SIG-M5 treated with dmso at 0.1 percent for 504 hours (cell line): ENCODE measurements around the gene IL17RB.

Experiments used
- DNase-seq: peaks from one replicate; lab custom pipeline; 2025; ENCODE audit not compliant: unreplicated experiment; lab: John Stamatoyannopoulos, UW

The IL17RB gene

DNA sequence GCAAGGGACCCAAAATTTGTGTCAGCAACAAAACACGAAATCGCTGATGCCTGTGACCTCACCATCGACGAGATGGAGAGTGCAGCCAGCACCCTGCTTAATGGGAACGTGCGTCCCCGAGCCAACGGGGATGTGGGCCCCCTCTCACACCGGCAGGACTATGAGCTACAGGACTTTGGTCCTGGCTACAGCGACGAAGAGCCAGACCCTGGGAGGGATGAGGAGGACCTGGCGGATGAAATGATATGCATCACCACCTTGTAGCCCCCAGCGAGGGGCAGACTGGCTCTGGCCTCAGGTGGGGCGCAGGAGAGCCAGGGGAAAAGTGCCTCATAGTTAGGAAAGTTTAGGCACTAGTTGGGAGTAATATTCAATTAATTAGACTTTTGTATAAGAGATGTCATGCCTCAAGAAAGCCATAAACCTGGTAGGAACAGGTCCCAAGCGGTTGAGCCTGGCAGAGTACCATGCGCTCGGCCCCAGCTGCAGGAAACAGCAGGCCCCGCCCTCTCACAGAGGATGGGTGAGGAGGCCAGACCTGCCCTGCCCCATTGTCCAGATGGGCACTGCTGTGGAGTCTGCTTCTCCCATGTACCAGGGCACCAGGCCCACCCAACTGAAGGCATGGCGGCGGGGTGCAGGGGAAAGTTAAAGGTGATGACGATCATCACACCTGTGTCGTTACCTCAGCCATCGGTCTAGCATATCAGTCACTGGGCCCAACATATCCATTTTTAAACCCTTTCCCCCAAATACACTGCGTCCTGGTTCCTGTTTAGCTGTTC, 35.0 kb upstream of the IL17RB start:
- DNase-seq: no peak

DNA sequence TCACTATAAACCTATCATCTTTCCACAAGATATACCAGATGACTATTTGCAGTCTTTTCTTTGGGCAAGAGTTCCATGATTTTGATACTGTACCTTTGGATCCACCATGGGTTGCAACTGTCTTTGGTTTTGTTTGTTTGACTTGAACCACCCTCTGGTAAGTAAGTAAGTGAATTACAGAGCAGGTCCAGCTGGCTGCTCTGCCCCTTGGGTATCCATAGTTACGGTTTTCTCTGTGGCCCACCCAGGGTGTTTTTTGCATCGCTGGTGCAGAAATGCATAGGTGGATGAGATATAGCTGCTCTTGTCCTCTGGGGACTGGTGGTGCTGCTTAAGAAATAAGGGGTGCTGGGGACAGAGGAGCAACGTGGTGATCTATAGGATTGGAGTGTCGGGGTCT, 33.9 kb upstream of the IL17RB start:
- DNase-seq: no peak

DNA sequence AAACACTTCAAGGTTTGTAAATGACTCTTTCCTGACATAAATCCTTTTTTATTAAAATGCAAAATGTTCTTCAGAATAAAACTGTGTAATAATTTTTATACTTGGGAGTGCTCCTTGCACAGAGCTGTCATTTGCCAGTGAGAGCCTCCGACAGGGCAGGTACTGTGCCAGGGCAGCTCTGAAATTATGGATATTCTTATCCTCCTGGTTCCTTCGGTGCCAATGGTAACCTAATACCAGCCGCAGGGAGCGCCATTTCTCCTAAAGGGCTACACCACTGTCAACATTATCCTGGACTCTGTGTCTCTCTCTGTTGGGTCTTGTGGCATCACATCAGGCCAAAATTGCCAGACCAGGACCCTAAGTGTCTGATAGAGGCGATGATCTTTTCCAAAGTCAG, 33.1 kb upstream of the IL17RB start:
- DNase-seq: no peak

DNA sequence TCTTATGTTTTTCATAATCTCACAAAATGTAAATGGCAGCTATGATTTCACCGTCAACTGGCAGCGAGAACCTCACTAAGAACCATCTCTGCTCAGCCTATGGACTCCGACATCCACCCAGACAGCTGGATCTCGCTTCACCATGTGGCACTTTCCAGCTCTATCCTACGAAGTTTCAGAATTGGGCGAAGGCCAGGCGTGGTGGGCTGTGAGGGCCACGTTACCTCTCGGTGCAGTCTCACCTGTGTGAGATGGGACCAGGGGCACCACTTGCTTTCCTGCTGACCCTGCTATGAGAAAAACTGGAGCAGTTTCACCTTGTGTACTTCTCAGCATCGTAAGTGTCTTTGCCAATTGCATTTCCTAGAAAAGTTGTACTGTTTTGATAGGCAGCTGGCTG, 32.5 kb upstream of the IL17RB start:
- no peak for DNase-seq

DNA sequence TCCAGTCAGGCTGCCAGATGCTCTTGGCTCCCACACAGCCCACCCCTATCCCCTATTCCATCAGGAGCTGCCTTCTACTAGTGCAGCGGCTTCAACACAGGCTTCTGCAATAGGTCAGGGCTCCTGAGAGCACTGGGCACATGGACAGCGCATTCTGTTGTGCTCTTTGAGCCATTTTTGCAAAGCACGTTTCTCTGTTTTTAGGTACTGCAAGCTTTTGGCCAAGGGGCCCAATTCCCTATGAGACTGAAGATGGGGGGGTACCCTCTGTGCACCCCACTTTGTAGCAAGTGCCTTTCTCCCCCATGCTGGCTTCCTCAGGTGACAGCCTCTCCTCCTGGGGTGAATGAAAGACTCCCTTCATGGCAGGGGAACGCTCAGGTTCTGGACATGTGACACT, 31.3 kb upstream of the IL17RB start:
- no peak for DNase-seq

DNA sequence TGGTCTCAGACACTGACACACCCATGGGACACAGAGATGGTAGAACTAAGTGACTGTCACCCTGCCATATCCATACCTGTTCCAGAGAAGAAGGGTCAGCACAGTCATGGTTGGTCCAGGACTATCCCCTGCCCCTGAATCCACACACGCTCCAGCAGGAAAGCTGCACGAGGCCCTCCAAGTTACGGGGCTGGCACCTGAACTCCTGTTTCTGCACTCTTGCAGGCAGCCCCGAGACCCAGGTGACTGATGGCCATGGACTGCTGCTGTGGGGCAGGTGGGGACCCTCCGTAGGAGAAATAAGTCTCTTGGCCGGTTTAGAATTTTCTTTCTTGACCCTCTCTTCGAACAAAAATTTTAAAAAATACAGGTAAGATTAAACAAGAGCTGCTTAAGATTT, 30.7 kb upstream of the IL17RB start:
- no peak for DNase-seq

DNA sequence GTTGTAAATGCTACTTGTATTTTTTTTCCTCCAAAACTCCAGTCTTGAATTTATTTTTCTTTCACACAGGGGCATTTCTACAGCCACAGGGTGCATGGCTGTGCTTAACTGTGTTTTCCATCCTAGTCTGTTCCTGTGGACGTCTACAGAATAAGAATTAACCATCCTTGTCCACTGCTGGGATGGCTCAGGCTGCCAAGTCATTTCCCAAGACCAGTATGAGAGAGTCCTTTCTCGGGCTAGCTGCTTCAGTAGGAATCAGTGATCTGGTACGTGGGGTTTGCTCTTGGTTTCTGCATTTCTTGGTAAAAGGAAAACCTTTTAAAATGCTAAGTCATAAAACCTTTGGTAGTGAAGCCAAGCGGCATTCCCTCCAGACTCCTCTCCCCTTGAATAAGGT, 29.9 kb upstream of the IL17RB start:
- no peak for DNase-seq

DNA sequence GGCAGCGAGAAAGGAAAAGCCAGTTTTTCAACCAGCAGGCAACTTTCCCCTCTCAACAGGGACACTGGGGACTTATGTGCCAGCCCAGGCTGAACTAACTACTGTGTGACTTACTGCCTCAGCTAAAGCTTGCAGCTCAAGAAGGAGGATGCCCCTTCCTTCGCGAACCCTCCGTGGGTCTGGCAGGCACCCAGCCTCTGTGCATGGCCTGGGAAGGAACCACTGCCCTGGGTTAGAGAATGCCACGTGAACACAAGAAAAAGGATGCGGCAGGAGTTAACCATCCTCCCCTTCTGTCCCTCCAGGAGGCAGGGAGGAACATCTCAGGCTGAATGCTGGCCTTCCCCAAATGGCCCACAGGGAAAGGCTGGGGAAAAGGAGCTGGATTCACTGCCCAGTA, 29.2 kb upstream of the IL17RB start:
- DNase-seq: no peak

DNA sequence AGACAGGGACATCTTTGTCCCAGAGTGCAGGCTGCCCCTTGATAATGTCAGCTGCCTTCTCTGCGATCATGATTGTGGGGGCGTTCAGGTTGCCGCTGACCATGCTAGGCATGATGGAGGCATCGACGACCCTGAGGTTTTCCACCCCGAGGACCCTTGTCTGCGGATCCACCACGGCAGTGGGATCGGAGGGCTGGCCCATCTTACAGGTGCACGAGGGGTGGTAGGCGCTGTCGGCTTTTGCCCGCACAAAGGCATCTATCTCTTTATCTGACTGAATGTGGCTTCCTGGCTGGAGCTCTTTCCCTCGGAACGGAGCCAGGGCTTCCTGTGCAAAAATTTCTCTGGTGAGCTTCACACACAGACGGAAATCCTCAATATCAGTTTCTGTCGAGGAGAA, 28.6 kb upstream of the IL17RB start:
- no peak for DNase-seq

DNA sequence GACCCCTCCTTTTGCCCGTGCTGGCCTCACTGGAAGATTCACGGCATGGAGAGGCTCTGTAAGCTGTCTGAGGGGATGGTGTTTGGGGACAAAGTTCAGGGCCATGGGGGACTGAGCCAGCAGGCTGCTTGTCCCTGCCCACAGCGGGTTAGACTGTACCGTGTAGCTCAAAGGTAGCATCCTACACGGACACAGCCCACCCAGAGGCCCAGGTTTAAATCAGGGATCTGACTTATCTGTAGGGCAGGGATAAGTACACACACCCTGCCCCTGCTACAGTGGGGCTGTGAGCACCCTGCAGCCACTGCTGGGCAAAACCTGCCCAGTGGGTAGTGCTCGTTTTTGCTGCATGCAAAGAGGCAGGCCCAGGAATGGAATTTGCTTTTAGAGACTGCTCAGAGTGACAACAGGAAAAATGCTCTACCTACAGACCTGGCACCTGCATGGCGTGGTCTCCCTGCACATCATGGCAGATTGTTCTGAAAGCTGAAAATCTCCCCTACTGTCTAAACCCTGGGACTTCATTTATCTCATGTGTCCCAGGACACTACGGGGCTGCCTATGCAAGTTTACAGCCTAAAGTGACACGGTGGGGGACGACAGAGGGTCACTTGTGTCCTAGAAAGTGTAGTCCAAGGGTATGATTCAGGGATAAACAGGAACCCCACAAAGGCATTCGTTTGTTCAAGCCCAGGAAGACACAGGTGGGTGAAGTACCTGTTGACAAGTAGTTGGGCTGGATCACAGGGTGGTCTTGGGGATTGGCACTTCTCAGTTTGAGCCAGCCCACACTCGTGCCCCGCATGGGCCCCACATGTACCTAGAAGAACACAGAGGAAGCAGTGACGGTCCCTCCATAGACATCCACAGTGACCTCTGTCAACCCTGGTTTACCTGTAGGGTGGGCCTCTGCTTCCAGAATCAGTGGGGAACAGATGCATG, 27.9 kb upstream of the IL17RB start:
- DNase-seq: no peak

DNA sequence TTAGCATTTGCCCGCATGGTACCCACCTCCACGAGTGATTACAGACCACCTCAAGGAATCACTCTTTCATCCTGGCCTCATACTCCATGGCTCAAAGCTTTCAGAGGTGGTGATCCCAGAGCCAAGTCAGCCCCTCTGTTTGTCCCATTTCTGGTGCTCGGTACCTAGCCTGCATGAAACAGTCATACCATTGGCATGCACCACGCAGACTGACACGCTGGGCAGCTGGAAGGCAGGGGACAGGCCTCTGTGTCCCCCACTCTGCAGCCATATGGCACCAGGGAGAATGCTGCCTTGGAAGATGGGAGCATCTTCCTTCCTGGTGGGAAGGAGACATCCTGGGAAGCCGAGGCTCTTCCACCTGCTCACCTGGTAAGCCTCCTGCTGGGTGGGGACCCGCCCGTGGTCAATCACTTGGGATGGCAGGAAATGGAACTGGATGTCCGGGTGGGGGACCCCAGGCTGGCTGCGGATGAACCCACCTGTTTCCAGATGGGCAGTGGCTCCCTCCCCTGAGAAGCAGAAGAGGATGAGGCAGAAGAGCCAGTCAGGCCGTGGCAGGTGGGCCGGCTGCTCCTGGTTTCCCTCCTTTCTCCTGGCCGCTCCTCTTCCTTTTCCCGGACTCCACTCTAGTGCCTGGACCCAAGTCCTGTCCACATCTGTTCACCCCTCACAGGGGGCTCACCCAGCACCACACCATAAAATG, 27.1 kb upstream of the IL17RB start:
- DNase-seq: no peak

DNA sequence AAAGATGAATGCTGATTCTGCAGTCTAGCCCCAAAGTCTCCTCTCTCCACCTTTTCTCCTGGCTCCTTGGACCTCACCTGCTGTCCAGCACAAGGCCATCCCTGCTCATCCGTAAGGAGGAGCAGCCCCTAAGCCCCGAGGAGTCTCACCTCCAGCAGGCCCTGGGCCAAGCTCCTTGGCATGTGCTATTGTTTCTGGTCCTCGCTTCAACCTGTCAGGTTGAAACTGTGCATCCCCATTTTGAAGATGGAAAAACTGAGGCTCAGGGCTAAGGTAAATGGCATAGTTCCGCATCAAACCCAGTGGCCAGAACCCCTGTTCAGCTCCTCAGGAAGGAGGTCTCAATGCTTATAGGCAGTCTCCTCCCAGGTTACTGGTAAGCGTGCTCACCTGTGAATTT, 26.3 kb upstream of the IL17RB start:
- no peak for DNase-seq

DNA sequence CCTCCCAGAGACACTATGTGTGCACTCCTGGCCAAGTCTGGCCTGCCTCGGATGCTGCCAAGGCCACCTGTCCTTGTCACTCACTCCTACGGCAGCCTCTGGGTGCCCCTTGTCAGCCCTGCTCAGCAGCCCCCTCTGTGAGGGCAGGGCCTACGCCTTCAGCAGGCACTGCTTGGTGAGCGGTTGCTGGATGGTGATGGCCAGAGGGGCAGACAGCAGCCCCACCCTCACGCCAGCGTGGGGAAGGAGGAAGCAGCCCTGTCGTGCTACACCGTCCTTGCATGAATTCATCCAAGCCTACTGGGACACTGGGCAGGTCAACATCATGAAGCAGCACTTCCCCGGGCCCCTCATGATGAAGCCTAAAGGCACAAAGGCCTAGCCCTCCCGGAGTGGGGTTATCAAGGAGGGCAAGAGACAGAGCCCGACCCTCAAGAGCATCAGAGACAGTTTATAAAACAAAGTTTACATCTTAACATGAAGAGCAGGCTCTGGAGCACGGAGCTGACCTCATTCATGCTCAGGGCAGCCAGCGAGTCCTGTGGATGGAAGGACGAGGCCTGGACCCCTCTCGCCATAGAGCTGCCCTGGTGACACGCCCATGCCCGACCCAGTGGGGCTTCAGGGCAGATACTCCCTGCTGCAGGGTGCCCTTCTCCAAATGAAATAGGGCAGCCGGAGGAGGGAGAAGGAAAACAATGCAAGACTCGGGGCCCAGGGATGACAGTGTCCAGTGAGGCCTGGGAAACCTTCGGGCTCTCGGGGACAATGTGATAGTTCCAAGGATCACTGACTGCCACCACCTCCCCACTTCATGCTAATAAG, 25.4 kb upstream of the IL17RB start:
- no peak for DNase-seq

DNA sequence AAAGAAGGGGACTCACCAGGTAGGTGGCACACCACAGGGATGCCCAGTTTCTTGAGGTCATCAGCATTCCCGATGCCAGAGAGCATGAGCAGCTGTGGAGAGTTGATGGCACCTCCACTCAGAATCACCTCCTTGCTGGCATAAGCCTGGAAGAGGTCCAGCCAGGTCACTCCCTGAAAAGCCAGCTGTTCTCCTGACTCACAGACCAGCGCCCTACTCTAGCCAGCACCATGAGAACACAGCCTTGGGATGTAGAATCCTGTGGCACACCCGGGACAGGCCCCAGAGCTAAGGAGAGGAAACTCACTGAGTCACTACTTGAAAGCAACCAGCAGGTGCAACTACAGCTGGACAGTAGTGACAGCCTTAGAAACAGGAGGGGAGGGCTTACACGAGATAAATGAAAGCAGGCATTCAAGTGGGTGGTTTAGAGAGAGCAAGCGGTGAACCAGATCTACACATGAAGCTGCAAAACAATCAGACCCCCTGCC, 24.7 kb upstream of the IL17RB start:
- no peak for DNase-seq

DNA sequence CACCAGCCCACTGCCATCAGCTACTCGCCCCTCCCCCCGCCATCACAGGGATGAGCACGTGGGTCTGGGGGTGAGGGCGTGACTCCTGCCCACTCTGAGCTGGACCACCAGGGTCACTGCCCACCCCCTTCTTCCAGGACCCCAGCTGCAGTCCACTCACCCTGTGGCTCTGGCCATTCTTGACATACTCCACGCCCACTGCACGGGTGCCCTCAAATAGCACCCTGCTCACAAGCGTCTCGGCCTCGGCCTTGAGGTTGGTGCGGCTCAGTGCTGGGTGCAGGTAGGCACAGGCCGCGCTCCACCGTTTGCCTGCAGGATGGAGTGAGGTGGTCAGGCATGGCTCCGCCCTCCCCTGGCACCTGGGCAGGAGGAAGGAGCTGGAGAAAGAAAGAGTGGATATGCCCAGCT, 24.0 kb upstream of the IL17RB start:
- no peak for DNase-seq

DNA sequence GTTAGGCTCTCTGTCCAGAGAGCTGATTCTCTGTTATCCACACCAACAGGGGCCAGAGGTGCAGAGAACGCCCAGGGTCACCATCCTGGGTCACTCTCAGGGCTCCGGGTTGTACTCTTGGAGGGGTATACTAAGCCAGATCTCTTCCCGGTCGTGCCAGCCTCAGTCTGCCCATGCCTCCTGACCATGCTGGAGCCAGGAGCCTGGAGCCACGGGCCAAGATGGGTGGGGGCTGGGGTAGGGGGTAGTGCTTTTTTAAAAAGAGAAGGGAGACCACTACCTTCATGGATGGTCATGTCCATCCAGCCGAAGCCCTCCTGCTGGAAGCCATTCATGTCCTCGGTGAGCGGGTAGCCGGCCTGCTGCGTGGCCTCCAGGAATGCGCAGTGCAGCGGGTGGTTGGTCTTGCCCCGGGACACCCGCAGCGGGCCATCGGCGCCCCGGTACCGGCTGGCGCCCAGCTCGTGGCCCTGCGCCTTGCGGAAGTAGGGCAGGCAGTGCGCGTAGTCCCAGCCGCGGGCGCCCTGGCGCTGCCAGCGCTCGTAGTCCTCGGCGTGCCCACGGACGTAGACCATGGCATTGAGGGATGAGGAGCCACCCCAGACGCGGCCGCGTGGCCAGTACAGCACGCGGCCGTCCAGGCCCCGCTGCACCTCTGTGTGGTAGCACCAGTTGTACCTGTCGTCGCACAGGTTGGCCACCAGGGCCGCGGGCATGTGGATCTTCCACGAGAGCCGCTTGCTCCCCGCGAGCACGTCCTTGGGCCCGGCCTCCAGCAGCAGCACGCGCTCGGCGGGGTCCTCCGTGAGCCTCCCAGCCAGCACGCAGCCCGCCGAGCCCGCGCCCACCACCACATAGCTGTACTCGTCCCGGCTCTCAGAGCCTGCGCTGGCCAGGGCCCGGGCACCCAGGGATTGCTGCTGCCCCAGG, 23.1 kb upstream of the IL17RB start:
- DNase-seq: no peak

DNA sequence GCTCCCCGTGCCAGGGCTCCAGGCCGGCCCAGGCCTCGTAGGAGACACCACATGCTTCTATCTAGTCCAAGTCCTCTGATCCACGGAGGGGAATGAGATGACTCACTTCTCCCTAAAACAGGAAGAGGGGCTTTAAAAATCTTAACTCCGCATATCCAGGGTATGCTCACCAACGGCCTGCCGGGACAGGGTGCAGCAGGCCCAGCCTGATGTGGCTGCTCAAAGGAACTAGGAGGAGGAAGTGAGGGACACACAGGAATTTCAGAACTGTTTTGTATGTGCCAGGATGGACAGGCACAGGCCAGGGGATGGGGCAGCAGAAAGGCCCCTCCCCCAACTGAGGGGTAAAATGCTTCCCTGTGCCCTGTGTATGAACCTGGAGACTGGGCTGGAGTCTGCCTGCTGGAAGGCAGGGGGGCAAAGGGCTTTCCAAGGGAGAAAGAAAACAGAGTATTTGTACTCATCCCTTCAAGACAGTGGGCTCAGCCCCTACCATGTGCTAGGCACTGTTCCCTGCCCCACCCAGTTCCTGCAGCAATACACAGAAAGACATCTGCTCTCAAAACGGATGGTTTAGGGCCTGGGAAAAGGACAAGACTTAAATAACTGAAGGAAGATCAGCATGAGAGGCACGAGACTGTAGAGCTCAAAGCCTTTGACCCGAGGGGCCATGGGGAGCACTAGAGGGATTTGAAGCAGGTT, 22.3 kb upstream of the IL17RB start:
- no peak for DNase-seq

DNA sequence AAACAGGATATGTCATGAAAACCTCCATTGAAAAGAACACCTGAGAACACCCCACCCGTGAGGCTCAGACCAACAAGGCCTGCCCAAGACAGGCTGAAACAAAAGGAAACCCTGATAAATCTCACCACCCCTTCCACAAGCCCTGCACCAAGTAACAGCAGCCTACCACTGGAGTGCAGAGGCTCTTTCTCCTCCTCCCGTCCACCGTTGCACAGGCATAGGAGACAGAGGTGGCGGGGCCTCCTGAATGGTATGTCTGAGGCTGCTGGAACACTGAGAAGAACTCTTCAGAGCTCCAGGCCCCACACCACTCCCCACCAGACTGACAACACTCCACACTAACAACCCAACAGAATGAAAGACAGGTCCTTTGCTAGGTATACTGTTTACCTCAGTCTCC, 21.6 kb upstream of the IL17RB start:
- DNase-seq: no peak

DNA sequence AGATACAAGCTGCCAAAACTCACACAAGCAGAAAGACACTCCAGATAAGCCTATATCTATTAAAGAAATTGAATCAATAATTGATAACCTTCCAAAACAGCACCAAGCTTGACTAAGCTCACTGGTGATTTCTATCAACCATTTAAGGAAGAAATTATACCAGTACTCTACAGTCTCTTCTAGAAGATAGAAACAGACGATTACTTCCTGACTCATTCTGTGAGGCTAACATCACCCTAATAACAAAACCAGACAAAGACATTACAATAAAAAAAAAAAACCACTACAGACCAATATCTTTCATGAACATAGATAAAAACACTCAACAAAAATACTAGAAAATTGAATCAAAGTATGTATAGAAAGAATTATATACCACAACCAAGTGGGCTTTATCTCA, 20.3 kb upstream of the IL17RB start:
- DNase-seq: no peak
